Parathyroid adenoma (tissue), 2 donors: ENCODE results near the gene WNK3.

ENCODE experiments used
- H2AFZ ChIP-seq: fragments of 300-600 bp; sonication (generic); one replicate; pipeline ENCODE4 v1.7.0; 2017; ENCODE audit warnings: antibody characterized with exemption, mild to moderate bottlenecking
- H3K27ac ChIP-seq: fragments of 300-600 bp; sonication (generic); one replicate; pipeline ENCODE4 v1.7.0; 2017
- H3K27me3 ChIP-seq: fragments of 300-600 bp; sonication (generic); one replicate; pipeline ENCODE4 v1.7.0; 2017; ENCODE audit warnings: low read length; ENCODE audit not compliant: control insufficient read depth, insufficient read depth
- H3K36me3 ChIP-seq: fragments of 300-600 bp; sonication (generic); one replicate; pipeline ENCODE4 v1.7.0; 2017; ENCODE audit warnings: low read length; ENCODE audit not compliant: control insufficient read depth, insufficient read depth
- H3K4me1 ChIP-seq: fragments of 300-600 bp; sonication (generic); one replicate; pipeline ENCODE4 v1.7.0; 2017; ENCODE audit warnings: control low read depth
- H3K4me2 ChIP-seq: fragments of 300-600 bp; sonication (generic); one replicate; pipeline ENCODE4 v1.7.0; 2017; ENCODE audit warnings: low read length
- H3K4me3 ChIP-seq: fragments of 300-600 bp; sonication (generic); one replicate; pipeline ENCODE4 v1.7.0; 2017; ENCODE audit warnings: low read depth, low read length
- H3K79me2 ChIP-seq: fragments of 300-600 bp; sonication (generic); one replicate; pipeline ENCODE4 v1.7.0; 2017; ENCODE audit warnings: control low read depth
- H3K9ac ChIP-seq: fragments of 300-600 bp; sonication (generic); one replicate; pipeline ENCODE4 v1.7.0; 2017; ENCODE audit warnings: mild to moderate bottlenecking
- H3K9me3 ChIP-seq: fragments of 300-600 bp; sonication (generic); one replicate; pipeline ENCODE4 v1.7.0; 2017; ENCODE audit warnings: low read length; ENCODE audit not compliant: control insufficient read depth
- CTCF ChIP-seq: fragments of 300-600 bp; sonication (generic); IDR thresholded peaks from one replicate; pipeline ENCODE4 v1.7.0; 2017; ENCODE audit warnings: antibody characterized with exemption, mild to moderate bottlenecking
- donor health status: primary hyperparathyroidism.

Gene WNK3

GRCh38 chrX:54271664-54272063 lies 86.2 kb downstream of the WNK3 start:
- Histone ChIP-seq H3K27me3 (no peaks in the 10 kb centered on the region), H2AFZ (no peak overlapping the region), H3K4me2 (no peak overlapping the region), H3K9ac (no peak overlapping the region), H3K36me3 (no peaks in the 10 kb centered on the region), H3K9me3 (no peaks in the 10 kb centered on the region), H3K27ac (no peak overlapping the region), H3K4me3 (no peak overlapping the region), H3K4me1 (no peaks in the 10 kb centered on the region), H3K79me2 (no peaks in the 10 kb centered on the region)
- no peak for TF ChIP-seq CTCF

- TF ChIP-seq CTCF, result peak; percentile 25
- Histone ChIP-seq H3K27ac (no peak overlapping the region), H3K79me2 (no peaks in the 10 kb centered on the region), H3K4me1 (no peaks in the 10 kb centered on the region), H3K4me3 (no peak overlapping the region), H2AFZ (no peak overlapping the region), H3K4me2 (no peak overlapping the region), H3K36me3 (no peaks in the 10 kb centered on the region), H3K9ac (no peak overlapping the region), H3K9me3 (no peaks in the 10 kb centered on the region), H3K27me3 (no peaks in the 10 kb centered on the region)
Observed at GRCh38 chrX:54248309-54248708, 109.5 kb downstream of the WNK3 start.

GRCh38 chrX:54246866-54247265 lies 111.0 kb downstream of the WNK3 start:
- Histone ChIP-seq H3K4me3 (no peak overlapping the region), H3K27me3 (no peaks in the 10 kb centered on the region), H3K36me3 (no peaks in the 10 kb centered on the region), H3K4me1 (no peaks in the 10 kb centered on the region), H3K9ac (no peak overlapping the region), H3K79me2 (no peaks in the 10 kb centered on the region), H2AFZ (no peak overlapping the region), H3K4me2 (no peak overlapping the region), H3K27ac (no peak overlapping the region), H3K9me3 (no peaks in the 10 kb centered on the region)
- TF ChIP-seq CTCF, result no peak

- H3K27ac ChIP-seq, result no peak overlapping the region
- TF ChIP-seq CTCF, result no peak
- no peak overlapping the region for H3K4me2 ChIP-seq
- no peak overlapping the region for H3K4me3 ChIP-seq
- H3K79me2 ChIP-seq, result no peaks in the 10 kb centered on the region
- no peaks in the 10 kb centered on the region for H3K27me3 ChIP-seq
- H3K4me1 ChIP-seq, result no peaks in the 10 kb centered on the region
- H3K9ac ChIP-seq, result no peak overlapping the region
- H2AFZ ChIP-seq, result no peak overlapping the region
- H3K36me3 ChIP-seq, result no peaks in the 10 kb centered on the region
- no peaks in the 10 kb centered on the region for H3K9me3 ChIP-seq
Observed at GRCh38 chrX:54238588-54238987, 119.3 kb downstream of the WNK3 start.

- no peak for TF ChIP-seq CTCF
- Histone ChIP-seq H3K27me3 (no peaks in the 10 kb centered on the region), H3K4me1 (no peaks in the 10 kb centered on the region)
Observed at GRCh38 chrX:54237014-54237413, 120.8 kb downstream of the WNK3 start.

More at GRCh38 chrX:54237014-54237413, 120.8 kb downstream of the WNK3 start:
- Histone ChIP-seq H3K9me3 (no peaks in the 10 kb centered on the region), H3K79me2 (no peaks in the 10 kb centered on the region), H3K36me3 (no peaks in the 10 kb centered on the region), H3K4me3 (no peak overlapping the region), H3K9ac (no peak overlapping the region), H3K4me2 (no peak overlapping the region), H3K27ac (no peak overlapping the region), H2AFZ (no peak overlapping the region)
